ENCODE data around the gene LIN52.

GRCh38 chr14:74035556-74035955 is 49.2 kb upstream of the LIN52 start:
- no peak for TF ChIP-seq NONO (IDR thresholded peaks at IDR 0.05)
- TF ChIP-seq NONO (CRISPR knock-in tag; conservative IDR thresholded peaks at IDR 0.05), result no peak
- TF ChIP-seq SP2 (CRISPR knock-in tag; IDR thresholded peaks at IDR 0.05), result no peak
- no peak for TF ChIP-seq ZNF737 (CRISPR knock-in tag; IDR thresholded peaks at IDR 0.05; ENCODE audit: borderline replicate concordance)
- TF ChIP-seq KDM3A (CRISPR knock-in tag; IDR thresholded peaks at IDR 0.05; ENCODE audit: low read depth), result no peak

Measured in HepG2 (cell line).